K562 (cell line): ENCODE results near the gene HMGXB3.

Source experiments
- CTCF ChIP-seq, 3 experiments: IDR thresholded peaks in 2 of 3; conservative IDR thresholded peaks in 1 of 3; 2 replicates each; pipeline ENCODE4 v1.5.1; 2011 to 2012; ENCODE audit warnings: low read length in 3 of 3, mild to moderate bottlenecking in 3 of 3, control low read depth in 2 of 3, improper control_type of control experiment in 1 of 3, inconsistent platforms in 1 of 3, low read depth in 1 of 3, mixed read lengths in 1 of 3, moderate library complexity in 1 of 3; ENCODE audit not compliant: insufficient read depth in 2 of 3
- EZH2 ChIP-seq: IDR thresholded peaks from 2 replicates; pipeline ENCODE4 v1.6.1; 2012; ENCODE audit warnings: low read depth, mild to moderate bottlenecking, inconsistent platforms, low read length, borderline replicate concordance
- NFRKB ChIP-seq: fragments of 450-650 bp; IDR thresholded peaks from 2 replicates; pipeline ENCODE4 v1.6.1; 2016; ENCODE audit warnings: low read depth
- OTX1 ChIP-seq: fragments of 450-650 bp; formaldehyde crosslinking; IDR thresholded peaks from 2 replicates; pipeline ENCODE4 v1.4.0; 2022; ENCODE audit warnings: mild to moderate bottlenecking
- POLR2AphosphoS5 ChIP-seq: IDR thresholded peaks from 2 replicates; pipeline ENCODE4 v1.6.1; 2011; ENCODE audit warnings: mild to moderate bottlenecking, low read depth, low read length, moderate library complexity; ENCODE audit not compliant: control insufficient read depth, insufficient read depth
- RAD21 ChIP-seq, 2 experiments: fragments of 250-450 bp in 1 of 2; fragments of 450-650 bp in 1 of 2; sonication (Bioruptor Pico) in 1 of 2; formaldehyde crosslinking in 1 of 2; IDR thresholded peaks in 1 of 2; conservative IDR thresholded peaks in 1 of 2; 2 replicates each; pipeline versions ENCODE4 v1.4.0 to v1.8.0; 2020 to 2022; ENCODE audit warnings: mild to moderate bottlenecking in 2 of 2, moderate library complexity in 1 of 2
- ZNF282 ChIP-seq: sonication (generic); formaldehyde crosslinking; IDR thresholded peaks from 2 replicates; pipeline ENCODE4 v1.8.1; 2023; ENCODE audit warnings: missing genetic modification reagents
- TF ChIP-seq, protein P1 (sequence below), 2 experiments: fragments of 450-650 bp in 1 of 2; sonication (generic) in 1 of 2; formaldehyde crosslinking in 1 of 2; IDR thresholded peaks in 1 of 2; conservative IDR thresholded peaks in 1 of 2; 2 replicates each; pipeline versions ENCODE4 v1.6.1 to v1.8.1; 2016 to 2023; ENCODE audit warnings: mild to moderate bottlenecking in 2 of 2, moderate library complexity in 2 of 2, inconsistent platforms in 1 of 2, missing genetic modification reagents in 1 of 2

- no peak for TF ChIP-seq NFRKB
- no peak for TF ChIP-seq POLR2AphosphoS5
- TF ChIP-seq EZH2 = no peak
- peak in 1 of 3 experiments; percentile 3; a peak in 1 of 6 replicates for TF ChIP-seq CTCF (IDR thresholded peaks at IDR 0.05 in 2 of 3, conservative IDR thresholded peaks at IDR 0.05 in 1 of 3; ENCODE audit: insufficient read depth in 2 of 3, low read depth in 1 of 3, low read length in 3 of 3)
- no peak for TF ChIP-seq OTX1 (CRISPR knock-in tag)
- TF ChIP-seq, protein P1, sequence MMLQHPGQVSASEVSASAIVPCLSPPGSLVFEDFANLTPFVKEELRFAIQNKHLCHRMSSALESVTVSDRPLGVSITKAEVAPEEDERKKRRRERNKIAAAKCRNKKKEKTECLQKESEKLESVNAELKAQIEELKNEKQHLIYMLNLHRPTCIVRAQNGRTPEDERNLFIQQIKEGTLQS (IDR thresholded peaks at IDR 0.05) = no peak
- TF ChIP-seq, protein P1 (CRISPR knock-in tag; conservative IDR thresholded peaks at IDR 0.05) = no peak
- no peak for TF ChIP-seq ZNF282 (CRISPR knock-in tag)
- TF ChIP-seq RAD21 (CRISPR knock-in tag; conservative IDR thresholded peaks at IDR 0.05 in 1 of 2, IDR thresholded peaks at IDR 0.05 in 1 of 2) = no peak
Measured at GRCh38 chr5:150101023-150101422, 100.5 kb downstream of the HMGXB3 start.
